Gastroesophageal sphincter (tissue), 4 donors: ENCODE results near the gene CLCNKA. TPM values are rescaled to one million over a fixed set of nuclear protein-coding genes. Genes with fewer than 3 reads are reported as not detected.
"Not testable (repeated sequence)": the region's sequence is repeated elsewhere in the genome, so short reads cannot be mapped to it uniquely, and the experiment has no call there.

Source experiments
- ATAC-seq: fragments of 150-250 bp; one replicate; pipeline ENCODE4 v1.9.1; 2016; ENCODE audit warnings: mild to moderate bottlenecking, moderate library complexity
- H3K27ac ChIP-seq, 4 donors: fragments of 200-600 bp; sonication (generic) in 3 of 4; 1 replicate in 3 of 4; 2 replicates in 1 of 4; pipeline ENCODE4 v1.5.1; 2016 to 2019
- H3K27me3 ChIP-seq: fragments of 200-600 bp; sonication (generic); one replicate; pipeline ENCODE4 v1.5.1; 2019
- H3K36me3 ChIP-seq, 2 donors: fragments of 200-600 bp; sonication (generic); one replicate each; pipeline ENCODE4 v1.5.1; 2019; ENCODE audit warnings: control low read depth in 1 of 2
- H3K4me1 ChIP-seq, 3 donors: fragments of 200-600 bp; sonication (generic); 1 replicate in 2 of 3; 2 replicates in 1 of 3; pipeline ENCODE4 v1.5.1; 2016 to 2019; ENCODE audit warnings: control low read depth in 2 of 3
- H3K4me3 ChIP-seq, 2 donors: fragments of 200-600 bp; sonication (generic); one replicate each; pipeline ENCODE4 v1.5.1; 2019; ENCODE audit warnings: mild to moderate bottlenecking in 1 of 2, moderate library complexity in 1 of 2
- H3K9me3 ChIP-seq, 3 donors: fragments of 200-600 bp; sonication (generic); one replicate each; pipeline ENCODE4 v1.5.1; 2017 to 2019; ENCODE audit warnings: control low read depth in 2 of 3
- EP300 ChIP-seq: sonication (generic); formaldehyde crosslinking; IDR thresholded peaks from one replicate; pipeline ENCODE4 v1.6.1; 2017; ENCODE audit warnings: antibody characterized with exemption, mild to moderate bottlenecking
- POLR2A ChIP-seq, 2 donors: fragments of 450-650 bp; IDR thresholded peaks; one replicate each; pipeline ENCODE4 v1.6.1; 2017; ENCODE audit warnings: antibody characterized with exemption in 2 of 2, mild to moderate bottlenecking in 2 of 2, moderate library complexity in 1 of 2
- POLR2AphosphoS5 ChIP-seq: sonication (generic); formaldehyde crosslinking; IDR thresholded peaks from one replicate; pipeline ENCODE4 v1.6.1; 2017; ENCODE audit warnings: antibody characterized with exemption
- WGBS, 2 donors: methylation state at CpG; one replicate each; pipeline ENCODE4 v1.1.5; 2018; ENCODE audit warnings: low coverage in 1 of 2; 5-methylcytosine and 5-hydroxymethylcytosine counted together
- total RNA-seq, 4 donors: library from RNA; depleted of rRNA; stranded (reverse); fragments of >200 nt; gene quantifications; one replicate each; pipeline ENCODE4 v1.1.0, GENCODE V29; 2016
- TF ChIP-seq, protein P1 (sequence below), 4 experiments: fragments of 200-600 bp in 2 of 4; fragments of 450-650 bp in 2 of 4; sonication (generic) in 1 of 4; IDR thresholded peaks; one replicate each; pipeline ENCODE4 v1.5.1; 2017 to 2019; ENCODE audit warnings: antibody characterized with exemption in 4 of 4, mild to moderate bottlenecking in 2 of 4, moderate library complexity in 2 of 4

The CLCNKA gene
- total RNA-seq, 4 donors from 2014 or later: 0.08 to 3.0 (median 0.20) TPM; not detected in 1

DNA sequence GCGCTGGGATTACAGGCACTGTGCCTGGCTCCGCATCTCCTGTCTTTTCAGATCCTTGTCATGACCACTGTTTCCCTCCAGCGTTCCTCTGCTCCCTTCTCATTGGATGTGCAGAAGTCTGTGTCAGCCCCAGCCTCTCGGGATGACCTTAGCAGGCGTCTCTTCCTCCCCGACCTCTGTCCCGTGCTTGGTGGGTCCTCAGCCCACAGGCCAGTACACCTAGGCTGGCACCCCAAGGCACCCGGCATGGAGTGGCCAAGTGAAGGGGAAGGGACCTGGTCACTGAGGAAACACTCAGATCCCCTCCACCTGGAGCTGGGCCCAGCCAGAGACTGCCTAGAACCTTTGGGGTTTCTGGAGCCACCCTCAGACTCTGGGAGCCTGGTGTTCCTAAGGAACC, 19.4 kb downstream of the CLCNKA start:
- ATAC-seq: no peak
- WGBS, 2 donors: 40% methylated on average over 3 of the region's 8 CpGs; no CpG with 5 or more reads in 1 of the 2 donors
- Histone ChIP-seq H3K4me1 (peaks cover 0 to 3% (median 0%) of the 10 kb centered on the region in 3 donors), H3K9me3 (no peaks in the 10 kb centered on the region), H3K36me3 (no peaks in the 10 kb centered on the region), H3K27me3 (no peaks in the 10 kb centered on the region), H3K4me3 (no peak overlapping the region), H3K27ac (no peak overlapping the region)
- TF ChIP-seq POLR2A (IDR thresholded peaks at IDR 0.05) (no peak), EP300 (no peak), POLR2AphosphoS5 (no peak)
- TF ChIP-seq, protein P1, sequence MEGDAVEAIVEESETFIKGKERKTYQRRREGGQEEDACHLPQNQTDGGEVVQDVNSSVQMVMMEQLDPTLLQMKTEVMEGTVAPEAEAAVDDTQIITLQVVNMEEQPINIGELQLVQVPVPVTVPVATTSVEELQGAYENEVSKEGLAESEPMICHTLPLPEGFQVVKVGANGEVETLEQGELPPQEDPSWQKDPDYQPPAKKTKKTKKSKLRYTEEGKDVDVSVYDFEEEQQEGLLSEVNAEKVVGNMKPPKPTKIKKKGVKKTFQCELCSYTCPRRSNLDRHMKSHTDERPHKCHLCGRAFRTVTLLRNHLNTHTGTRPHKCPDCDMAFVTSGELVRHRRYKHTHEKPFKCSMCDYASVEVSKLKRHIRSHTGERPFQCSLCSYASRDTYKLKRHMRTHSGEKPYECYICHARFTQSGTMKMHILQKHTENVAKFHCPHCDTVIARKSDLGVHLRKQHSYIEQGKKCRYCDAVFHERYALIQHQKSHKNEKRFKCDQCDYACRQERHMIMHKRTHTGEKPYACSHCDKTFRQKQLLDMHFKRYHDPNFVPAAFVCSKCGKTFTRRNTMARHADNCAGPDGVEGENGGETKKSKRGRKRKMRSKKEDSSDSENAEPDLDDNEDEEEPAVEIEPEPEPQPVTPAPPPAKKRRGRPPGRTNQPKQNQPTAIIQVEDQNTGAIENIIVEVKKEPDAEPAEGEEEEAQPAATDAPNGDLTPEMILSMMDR (IDR thresholded peaks at IDR 0.05): no peak

DNA sequence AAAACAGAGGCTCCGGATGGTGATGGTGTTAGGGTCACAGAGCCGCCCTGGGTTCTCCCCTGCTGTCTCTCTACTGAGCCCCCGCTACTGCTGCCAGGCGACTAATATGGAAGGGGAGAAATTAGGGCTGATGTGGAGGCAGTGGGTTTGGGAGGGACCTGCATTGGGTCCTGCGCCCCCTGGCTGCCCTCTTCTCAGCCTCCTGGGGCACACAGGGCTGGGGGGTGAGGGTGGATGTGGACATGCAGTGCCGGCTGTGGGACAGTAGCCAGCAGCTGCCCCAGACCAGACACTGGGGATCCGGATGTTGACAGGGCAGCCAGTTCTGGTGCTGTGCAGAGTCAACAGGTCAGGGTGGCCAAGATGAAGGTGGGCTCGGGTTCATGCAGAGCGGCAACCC, 20.3 kb downstream of the CLCNKA start:
- no peaks in the 10 kb centered on the region for H3K36me3 ChIP-seq
- no peak overlapping the region for H3K27ac ChIP-seq
- ATAC-seq: no peak
- no peaks in the 10 kb centered on the region for H3K27me3 ChIP-seq
- H3K9me3 ChIP-seq: no peaks in the 10 kb centered on the region
- TF ChIP-seq, protein P1 (IDR thresholded peaks at IDR 0.05): no peak
- TF ChIP-seq EP300: no peak
- no peak for TF ChIP-seq POLR2A (IDR thresholded peaks at IDR 0.05)
- TF ChIP-seq POLR2AphosphoS5: no peak
- H3K4me1 ChIP-seq: peaks cover 0 to 3% (median 0%) of the 10 kb centered on the region in 3 donors
- H3K4me3 ChIP-seq: no peak overlapping the region
- WGBS, 2 donors: 95% methylated on average over 4 of the region's 9 CpGs; no CpG with 5 or more reads in 1 of the 2 donors

DNA sequence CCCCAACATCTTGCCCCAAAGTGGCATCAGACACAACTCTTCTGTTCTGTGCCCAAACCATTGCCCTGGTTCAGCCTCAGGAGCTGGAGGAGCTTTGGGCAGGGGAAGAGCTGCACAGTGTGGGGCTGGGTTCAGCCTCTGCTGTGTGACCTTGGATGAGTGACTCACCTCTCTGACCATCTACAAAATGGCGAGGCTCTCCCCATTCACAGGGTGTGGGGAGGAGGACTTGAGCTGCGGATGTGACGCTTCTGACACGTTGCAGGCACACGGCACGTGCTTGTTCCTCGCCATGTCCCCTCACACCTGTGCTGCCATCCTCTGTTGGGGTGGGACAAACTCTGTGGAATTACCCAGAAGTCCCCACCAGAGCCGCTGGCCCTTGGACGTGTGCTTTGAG, 20.8 kb downstream of the CLCNKA start:
- not testable (repeated sequence) for H3K4me1 ChIP-seq, H3K27ac ChIP-seq, H3K9me3 ChIP-seq, H3K4me3 ChIP-seq, ATAC-seq, H3K27me3 ChIP-seq, H3K36me3 ChIP-seq
- WGBS, 2 donors: 100% methylated on average over 1 of the region's 9 CpGs; no CpG with 5 or more reads in 1 of the 2 donors

DNA sequence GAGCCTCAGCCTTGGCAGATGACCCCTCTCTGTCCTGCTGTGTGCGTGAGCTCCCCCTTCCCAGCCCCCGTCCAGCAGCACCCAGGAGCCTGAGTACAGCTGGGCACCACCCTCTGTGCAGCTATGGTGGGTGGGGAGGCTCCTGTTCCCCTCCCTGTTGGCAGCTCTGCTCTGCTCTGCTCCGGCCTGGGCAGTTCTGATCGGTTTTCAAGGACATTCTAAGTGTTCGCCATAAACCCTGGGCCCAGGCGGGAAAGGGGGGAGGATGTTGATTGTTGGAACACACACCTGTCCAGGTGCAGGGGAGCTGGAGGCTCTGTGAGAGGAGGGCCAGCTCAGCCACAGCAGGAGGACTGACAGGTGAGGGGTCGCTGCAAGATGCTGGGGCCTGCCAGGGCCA, 21.7 kb downstream of the CLCNKA start, which contains the start of gene CLCNKB:
TSS of gene CLCNKB (plus strand) at position 262 of the 400 bp plus-strand sequence. CDS start 711 bp downstream, outside the sequence.
- H3K4me1 ChIP-seq: peaks cover 0 to 9% (median under 1%) of the 10 kb centered on the region in 3 donors
- H3K9me3 ChIP-seq: no peaks in the 10 kb centered on the region
- H3K36me3 ChIP-seq: no peaks in the 10 kb centered on the region
- no CpG with 5 or more reads among the region's 7 CpGs for WGBS, 2 donors
- ATAC-seq: no peak
- no peaks in the 10 kb centered on the region for H3K27me3 ChIP-seq
- H3K4me3 ChIP-seq: no peak within 1 kb of the TSS
- H3K27ac ChIP-seq: no peak within 1 kb of the TSS
- TF ChIP-seq, protein P1 (IDR thresholded peaks at IDR 0.05): no peak
- TF ChIP-seq POLR2AphosphoS5: no peak
- TF ChIP-seq EP300: no peak
- TF ChIP-seq POLR2A (IDR thresholded peaks at IDR 0.05): no peak

DNA sequence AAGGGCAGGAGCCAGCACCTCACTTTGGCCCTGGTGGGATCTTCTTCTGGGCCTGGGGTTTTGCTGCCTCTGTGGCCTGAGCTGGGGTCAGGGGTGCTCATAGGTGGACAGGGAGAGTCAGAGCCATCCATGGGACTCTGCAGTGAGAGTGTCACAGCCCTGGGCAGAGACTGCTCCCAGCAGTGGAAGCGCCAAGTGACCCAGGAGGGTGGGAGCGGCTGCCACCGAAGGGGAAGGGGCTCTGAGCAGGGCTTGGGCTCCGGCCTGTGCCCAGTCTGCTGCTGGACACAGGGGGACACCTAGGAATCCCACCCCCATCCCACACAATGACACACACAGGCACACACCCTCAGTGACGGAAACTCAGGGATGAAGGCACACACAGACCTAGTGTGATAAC, 22.1 kb downstream of the CLCNKA start:
- WGBS, 2 donors: no CpG with 5 or more reads among the region's 5 CpGs
- no peak overlapping the region for H3K27ac ChIP-seq
- H3K9me3 ChIP-seq: no peaks in the 10 kb centered on the region
- peaks cover 0 to 13% (median 5%) of the 10 kb centered on the region in 3 donors for H3K4me1 ChIP-seq
- H3K27me3 ChIP-seq: no peaks in the 10 kb centered on the region
- no peak for TF ChIP-seq POLR2AphosphoS5
- TF ChIP-seq POLR2A (IDR thresholded peaks at IDR 0.05): no peak
- TF ChIP-seq, protein P1 (IDR thresholded peaks at IDR 0.05): no peak
- TF ChIP-seq EP300: no peak
- ATAC-seq: no peak
- no peaks in the 10 kb centered on the region for H3K36me3 ChIP-seq
- H3K4me3 ChIP-seq: no peak overlapping the region
